ENCODE data around the gene SLC6A9. TPM values are rescaled to one million over a fixed set of nuclear protein-coding genes. Genes with fewer than 3 reads are reported as not detected.

SLC6A9 gene
- total and polyA plus RNA-seq, 2 donors (not counting 1 experiment from before 2014, with no cell fraction given) = 0.28 to 5.5 TPM

DNA sequence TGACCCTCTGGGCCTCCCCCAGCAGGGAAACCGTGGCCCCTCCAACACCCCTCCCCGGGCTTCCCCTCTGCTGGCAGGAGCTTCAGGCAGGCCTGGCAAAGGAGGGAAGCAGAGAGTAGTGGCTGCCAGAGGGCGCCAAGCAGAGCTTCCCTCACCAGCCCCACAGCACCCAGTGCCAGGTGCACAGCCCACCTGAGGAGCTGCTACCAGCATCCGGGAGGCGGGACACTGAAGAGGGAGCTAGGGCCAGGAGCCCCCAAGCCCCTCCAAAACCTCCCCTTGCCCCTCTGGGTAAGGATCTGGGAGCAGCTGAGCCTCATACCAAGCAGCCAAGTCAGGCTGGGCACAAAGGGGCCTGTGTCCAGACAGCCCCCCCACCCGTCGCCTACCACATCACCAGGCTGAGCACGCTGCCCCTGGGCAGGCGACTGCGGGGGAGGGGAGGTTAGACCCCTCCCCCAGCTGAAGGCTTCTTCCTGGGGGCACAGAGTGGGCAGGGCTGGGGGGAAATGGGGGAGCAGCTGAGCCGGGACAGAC lies 20.3 kb downstream of the SLC6A9 start:
- intact Hi-C loops (cut with micrococcal nuclease) = no loop called here
- no peaks in the 10 kb centered on the region for H3K4me1 ChIP-seq (ENCODE audit: control insufficient read depth in 2 of 2, insufficient read depth in 2 of 2, low read length in 2 of 2)
- H3K27ac ChIP-seq (ENCODE audit: low read length in 2 of 2) = no peak overlapping the region
- no peaks in the 10 kb centered on the region for H4K20me1 ChIP-seq (ENCODE audit: control insufficient read depth, insufficient read depth, low read length, poor library complexity, severe bottlenecking)
- H3K9me3 Mint-ChIP-seq (ENCODE audit: insufficient read depth) = no peaks in the 10 kb centered on the region
- peaks cover 9% of the 10 kb centered on the region for H3K27me3 Mint-ChIP-seq
- H3K4me1 Mint-ChIP-seq = no peaks in the 10 kb centered on the region
- no peak overlapping the region for H3K4me3 Mint-ChIP-seq
- no peaks in the 10 kb centered on the region for H3K79me2 ChIP-seq (ENCODE audit: control insufficient read depth, insufficient read depth, low read length)
- no peak overlapping the region for H3K4me3 ChIP-seq (ENCODE audit: control extremely low read depth in 1 of 5, extremely low read depth in 1 of 5, insufficient read depth in 1 of 5, low read depth in 2 of 5, low read length in 4 of 5)
- POLR2A ChIA-PET = no interaction called here
- H3K9ac ChIP-seq (ENCODE audit: low read length) = no peak overlapping the region
- H2AFZ ChIP-seq (ENCODE audit: insufficient read depth, low read depth, low read length, poor library complexity, severe bottlenecking) = no peak overlapping the region
- no peaks in the 10 kb centered on the region for H3K9me3 ChIP-seq (ENCODE audit: control extremely low read depth in 1 of 3, control insufficient read depth in 2 of 3, insufficient read depth in 1 of 3, low read length in 2 of 3)
- CTCF ChIA-PET = interaction anchor here (2.6 kb wide), 1 partner anchor 25 kb away, joined by 11 read pairs; no protein-coding TSS in a partner anchor
- H3K27me3 ChIP-seq (replicated peaks in 1 of 4; ENCODE audit: control extremely low read depth in 1 of 4, control insufficient read depth in 3 of 4, insufficient read depth in 4 of 4, low read length in 3 of 4) = no peaks in the 10 kb centered on the region
- DNase-seq (no peak), ATAC-seq (ENCODE audit: low read depth) (no peak)
- TF ChIP-seq, protein P1, sequence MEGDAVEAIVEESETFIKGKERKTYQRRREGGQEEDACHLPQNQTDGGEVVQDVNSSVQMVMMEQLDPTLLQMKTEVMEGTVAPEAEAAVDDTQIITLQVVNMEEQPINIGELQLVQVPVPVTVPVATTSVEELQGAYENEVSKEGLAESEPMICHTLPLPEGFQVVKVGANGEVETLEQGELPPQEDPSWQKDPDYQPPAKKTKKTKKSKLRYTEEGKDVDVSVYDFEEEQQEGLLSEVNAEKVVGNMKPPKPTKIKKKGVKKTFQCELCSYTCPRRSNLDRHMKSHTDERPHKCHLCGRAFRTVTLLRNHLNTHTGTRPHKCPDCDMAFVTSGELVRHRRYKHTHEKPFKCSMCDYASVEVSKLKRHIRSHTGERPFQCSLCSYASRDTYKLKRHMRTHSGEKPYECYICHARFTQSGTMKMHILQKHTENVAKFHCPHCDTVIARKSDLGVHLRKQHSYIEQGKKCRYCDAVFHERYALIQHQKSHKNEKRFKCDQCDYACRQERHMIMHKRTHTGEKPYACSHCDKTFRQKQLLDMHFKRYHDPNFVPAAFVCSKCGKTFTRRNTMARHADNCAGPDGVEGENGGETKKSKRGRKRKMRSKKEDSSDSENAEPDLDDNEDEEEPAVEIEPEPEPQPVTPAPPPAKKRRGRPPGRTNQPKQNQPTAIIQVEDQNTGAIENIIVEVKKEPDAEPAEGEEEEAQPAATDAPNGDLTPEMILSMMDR (IDR thresholded peaks at IDR 0.05) = no peak
- no peaks in the 10 kb centered on the region for H3K36me3 ChIP-seq (replicated peaks in 1 of 2; ENCODE audit: control extremely low read depth in 1 of 2, control insufficient read depth in 1 of 2, extremely low read depth in 1 of 2, insufficient read depth in 2 of 2, low read length in 1 of 2)
- H3K4me2 ChIP-seq (replicated peaks; ENCODE audit: low read depth, low read length, poor library complexity, severe bottlenecking) = no peak overlapping the region
- H3K27ac Mint-ChIP-seq = no peak overlapping the region
- WGBS (ENCODE audit: insufficient coverage) = 95% methylated on average over 3 of the region's 11 CpGs

DNA sequence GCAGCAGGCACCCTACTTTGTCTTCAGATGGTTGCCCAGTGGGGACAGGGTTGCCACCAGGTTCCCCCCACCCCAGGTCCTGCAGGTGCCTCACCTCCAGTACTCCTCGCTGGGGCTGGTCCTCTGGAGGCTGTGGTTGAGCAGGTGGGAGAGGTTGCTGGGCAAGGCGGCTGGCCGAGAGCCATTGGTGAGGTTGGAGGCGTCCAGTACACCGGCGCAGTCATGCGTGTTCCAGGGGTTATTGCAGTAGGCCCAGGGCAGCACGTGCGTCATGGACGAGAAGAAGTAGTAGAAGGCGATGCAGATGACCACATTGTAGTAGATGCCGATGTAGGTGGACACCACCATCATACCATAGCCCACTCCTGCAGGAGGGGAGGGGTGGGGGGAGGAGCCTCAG lies 23.0 kb downstream of the SLC6A9 start:
- Mint-ChIP-seq H3K9me3 (ENCODE audit: insufficient read depth) (no peaks in the 10 kb centered on the region), H3K27me3 (no peaks in the 10 kb centered on the region), H3K4me3 (no peak overlapping the region), H3K27ac (no peak overlapping the region), H3K4me1 (no peaks in the 10 kb centered on the region)
- ATAC-seq (ENCODE audit: low read depth) (no peak), DNase-seq (no peak)
- Histone ChIP-seq H3K9me3 (ENCODE audit: control extremely low read depth in 1 of 3, control insufficient read depth in 2 of 3, insufficient read depth in 1 of 3, low read length in 2 of 3) (no peaks in the 10 kb centered on the region), H2AFZ (ENCODE audit: insufficient read depth, low read depth, low read length, poor library complexity, severe bottlenecking) (no peak overlapping the region), H3K36me3 (replicated peaks in 1 of 2; ENCODE audit: control extremely low read depth in 1 of 2, control insufficient read depth in 1 of 2, extremely low read depth in 1 of 2, insufficient read depth in 2 of 2, low read length in 1 of 2) (no peaks in the 10 kb centered on the region), H4K20me1 (ENCODE audit: control insufficient read depth, insufficient read depth, low read length, poor library complexity, severe bottlenecking) (no peaks in the 10 kb centered on the region), H3K4me3 (ENCODE audit: control extremely low read depth in 1 of 5, extremely low read depth in 1 of 5, insufficient read depth in 1 of 5, low read depth in 2 of 5, low read length in 4 of 5) (no peak overlapping the region), H3K27me3 (replicated peaks in 1 of 4; ENCODE audit: control extremely low read depth in 1 of 4, control insufficient read depth in 3 of 4, insufficient read depth in 4 of 4, low read length in 3 of 4) (no peaks in the 10 kb centered on the region), H3K4me2 (replicated peaks; ENCODE audit: low read depth, low read length, poor library complexity, severe bottlenecking) (no peak overlapping the region), H3K4me1 (ENCODE audit: control insufficient read depth in 2 of 2, insufficient read depth in 2 of 2, low read length in 2 of 2) (no peaks in the 10 kb centered on the region), H3K27ac (ENCODE audit: low read length in 2 of 2) (no peak overlapping the region), H3K79me2 (ENCODE audit: control insufficient read depth, insufficient read depth, low read length) (no peaks in the 10 kb centered on the region), H3K9ac (ENCODE audit: low read length) (no peak overlapping the region)
- intact Hi-C loops (cut with micrococcal nuclease) = no loop called here
- POLR2A ChIA-PET = interaction anchor here (0.7 kb wide), 1 partner anchor 22 kb away, joined by 5 read pairs; no protein-coding TSS in a partner anchor
- WGBS (ENCODE audit: insufficient coverage) = 100% methylated on average over 6 of the region's 12 CpGs
- TF ChIP-seq, protein P1 (IDR thresholded peaks at IDR 0.05) = no peak
- TF ChIP-seq EZH2 (IDR thresholded peaks at IDR 0.05; ENCODE audit: borderline replicate concordance, insufficient read depth, low read depth, low read length, poor library complexity, severe bottlenecking) = no peak
- CTCF ChIA-PET = interaction anchor here (0.7 to 4.4 kb wide), 4 partner anchors 22 to 41 kb away, joined by 3 to 227 read pairs (median 3); partner anchors contain the start of gene SLC6A9

Measured in B cell (primary cell).